HG02763 (cell line): Measurements from ENCODE around the gene IL18R1.

Experiments
- ATAC-seq: cut with Tn5 transposase; IDR thresholded peaks from one replicate; pipeline ENCODE4 v1.9.1; 2021; ENCODE audit warnings: mild to moderate bottlenecking, moderate library complexity; ENCODE audit not compliant: unreplicated experiment

The IL18R1 gene

DNA sequence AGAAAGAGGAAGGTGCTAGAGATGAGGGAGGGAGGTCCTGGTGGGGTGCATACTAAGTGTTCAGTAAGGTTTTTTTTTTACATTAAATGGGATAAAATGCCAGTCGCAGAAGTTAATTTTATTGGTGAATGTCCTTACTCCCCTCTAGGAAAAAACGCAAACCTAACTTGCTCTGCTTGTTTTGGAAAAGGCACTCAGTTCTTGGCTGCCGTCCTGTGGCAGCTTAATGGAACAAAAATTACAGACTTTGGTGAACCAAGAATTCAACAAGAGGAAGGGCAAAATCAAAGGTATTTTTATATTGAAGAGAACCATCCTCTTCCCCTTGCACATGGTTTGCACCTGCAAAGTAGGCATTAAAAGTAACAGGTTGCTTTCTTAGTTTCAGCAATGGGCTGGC, 12.7 kb upstream of the IL18R1 start:
- ATAC-seq, result no peak

DNA sequence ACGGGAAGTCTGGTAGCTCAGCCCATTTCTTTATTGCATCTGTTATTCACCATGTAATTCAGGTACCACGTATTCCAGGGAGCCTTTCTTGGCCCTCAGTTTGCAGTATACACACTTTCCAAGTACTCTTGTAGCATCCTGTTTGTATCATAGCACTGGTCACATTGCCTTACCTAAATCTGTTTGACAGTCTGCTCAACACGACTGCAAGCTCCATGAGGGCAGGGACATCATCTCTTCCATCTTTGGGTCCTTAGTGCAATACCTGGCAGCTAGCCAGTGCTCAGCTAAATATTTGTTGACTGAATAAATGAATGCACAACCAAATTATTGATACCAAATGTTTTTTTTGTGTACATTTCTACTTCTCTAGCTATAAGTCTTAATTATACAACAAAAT, 11.2 kb upstream of the IL18R1 start:
- ATAC-seq, result no peak

DNA sequence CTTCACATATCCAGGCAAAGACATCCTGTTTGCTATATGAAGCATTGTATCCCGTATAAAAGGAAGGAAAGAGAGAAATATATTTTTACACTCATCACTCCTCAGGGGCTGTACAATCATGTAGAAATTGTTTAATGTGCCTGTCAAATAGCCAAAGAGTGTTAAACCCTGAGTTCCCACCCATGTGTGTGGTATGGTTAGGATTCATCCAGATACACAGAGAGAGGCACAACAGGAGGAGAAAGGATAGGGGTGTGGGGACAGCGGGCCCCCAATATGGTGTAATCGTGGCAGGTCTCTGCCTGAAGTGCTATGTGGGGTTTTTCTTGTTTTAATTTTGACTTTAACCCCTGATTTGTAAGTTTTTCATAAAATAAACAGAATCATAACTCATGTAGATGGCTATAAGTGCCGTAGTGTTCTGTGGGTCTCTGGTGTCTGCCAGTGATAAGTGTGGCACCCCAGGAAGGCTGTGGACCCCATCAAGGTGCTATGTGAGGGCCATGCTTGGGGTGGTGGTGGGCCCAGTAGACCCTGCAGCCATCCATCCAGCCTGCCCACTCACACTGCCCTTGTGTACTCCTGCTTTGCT, 10.2 kb upstream of the IL18R1 start:
- ATAC-seq, result no peak

DNA sequence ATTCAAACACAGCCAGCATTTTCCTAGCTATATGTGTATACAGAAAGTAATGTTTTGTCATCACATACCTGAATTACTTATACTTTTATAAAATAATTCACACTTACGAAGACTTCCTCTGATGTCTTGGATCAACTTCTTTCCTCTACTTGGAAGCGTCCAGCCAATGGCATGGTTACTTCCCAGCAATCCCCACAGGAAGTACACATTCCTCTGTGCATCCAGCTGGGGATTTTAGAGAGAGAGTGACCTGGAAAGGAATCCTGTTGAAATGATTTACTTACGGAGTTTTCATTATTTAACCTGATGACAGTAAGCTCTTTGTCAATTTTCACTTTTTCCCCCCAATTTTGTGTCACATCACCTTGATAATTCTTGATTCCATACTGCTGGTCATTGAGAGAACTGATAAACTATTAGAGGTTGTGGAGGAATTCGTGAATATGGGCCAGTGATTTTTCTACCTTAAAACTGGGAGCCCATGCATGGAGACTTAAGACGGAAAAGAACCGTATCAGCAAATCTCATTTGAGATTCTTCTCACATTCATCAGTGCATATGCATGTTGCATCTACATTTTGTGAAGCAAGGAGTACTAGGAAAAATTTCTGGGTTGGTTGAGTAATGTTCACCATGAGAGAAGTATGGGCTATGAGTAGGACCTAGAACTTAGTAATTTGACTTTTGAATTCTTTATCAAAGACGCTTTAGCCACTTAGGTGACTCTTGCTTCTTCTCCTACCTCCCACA, 9.0 kb upstream of the IL18R1 start:
- no peak for ATAC-seq

DNA sequence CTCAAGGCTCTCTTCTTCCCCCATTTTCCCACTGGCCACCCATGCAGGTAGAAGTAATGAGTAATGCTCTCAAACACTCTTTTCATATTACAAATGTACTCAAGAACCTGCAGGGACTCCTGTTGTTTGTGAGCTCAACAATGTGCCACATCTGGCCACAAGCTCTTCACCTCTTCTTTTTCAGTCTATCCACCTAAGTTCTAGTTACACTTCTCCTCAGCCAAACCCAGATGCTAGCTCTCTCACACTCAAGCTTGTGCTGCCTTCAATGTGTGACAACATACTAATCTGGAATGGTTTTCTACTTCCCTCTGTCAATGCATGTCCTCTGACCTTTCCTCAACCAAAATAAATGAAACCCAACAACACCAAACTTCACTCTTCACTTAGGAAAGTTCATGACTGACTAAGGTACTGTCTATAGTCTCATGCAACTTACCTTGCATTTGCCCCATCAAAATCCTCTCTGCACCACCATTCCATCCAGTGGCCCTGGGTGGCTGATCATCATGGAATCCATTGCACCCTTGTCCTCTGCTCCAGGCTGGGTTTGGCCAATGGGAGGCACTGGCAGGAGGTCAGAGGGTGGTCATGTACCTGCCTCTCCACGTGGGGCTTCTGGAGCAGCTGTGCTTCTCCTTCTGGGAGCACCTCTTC, 5.3 kb upstream of the IL18R1 start:
- no peak for ATAC-seq

- ATAC-seq, result no peak
Observed at GRCh38 chr2:102356381-102356712, 751 bp downstream of the IL18R1 start.

GRCh38 chr2:102356741-102357140, 1.1 kb downstream of the IL18R1 start:
- no peak for ATAC-seq

DNA sequence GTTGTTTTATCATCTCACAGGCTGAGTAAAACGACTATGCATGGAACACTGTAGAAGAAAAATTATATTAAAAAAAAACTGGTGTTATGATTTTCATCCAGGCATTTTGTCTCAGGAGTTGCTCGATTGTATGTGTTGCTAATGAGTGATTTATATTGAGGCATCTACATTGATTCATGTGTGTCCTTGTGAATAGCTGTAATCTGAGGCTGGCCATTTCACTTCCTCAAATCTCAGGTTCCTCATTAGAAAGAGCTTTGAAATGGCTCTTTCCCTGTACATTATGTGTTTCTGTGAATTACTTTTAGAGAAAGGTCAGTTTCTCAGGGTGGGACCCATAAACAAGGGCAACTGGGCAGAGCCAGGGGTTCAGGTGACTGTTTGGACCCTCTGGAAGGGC, 2.3 kb downstream of the IL18R1 start:
- ATAC-seq, result no peak

- ATAC-seq, result no peak
Observed at GRCh38 chr2:102358496-102358895, 2.9 kb downstream of the IL18R1 start.

DNA sequence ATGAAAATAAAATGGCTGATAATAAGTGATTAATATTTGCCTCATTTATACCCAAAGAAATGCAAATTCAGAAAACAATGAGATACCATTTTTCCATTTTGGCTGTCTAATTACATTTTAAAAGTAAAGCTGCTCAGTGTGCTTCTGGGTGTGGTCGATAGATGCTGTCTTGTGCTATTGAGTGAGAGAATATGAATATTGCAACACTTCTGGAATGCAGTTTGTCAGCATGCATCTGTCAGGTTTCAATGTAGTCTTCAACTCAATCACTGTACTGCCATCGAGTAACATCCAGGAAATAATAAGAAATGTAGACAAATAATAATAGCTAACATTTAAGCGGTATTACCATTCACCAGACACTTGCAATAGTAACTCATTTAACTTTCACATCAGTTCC, 3.9 kb downstream of the IL18R1 start:
- no peak for ATAC-seq

DNA sequence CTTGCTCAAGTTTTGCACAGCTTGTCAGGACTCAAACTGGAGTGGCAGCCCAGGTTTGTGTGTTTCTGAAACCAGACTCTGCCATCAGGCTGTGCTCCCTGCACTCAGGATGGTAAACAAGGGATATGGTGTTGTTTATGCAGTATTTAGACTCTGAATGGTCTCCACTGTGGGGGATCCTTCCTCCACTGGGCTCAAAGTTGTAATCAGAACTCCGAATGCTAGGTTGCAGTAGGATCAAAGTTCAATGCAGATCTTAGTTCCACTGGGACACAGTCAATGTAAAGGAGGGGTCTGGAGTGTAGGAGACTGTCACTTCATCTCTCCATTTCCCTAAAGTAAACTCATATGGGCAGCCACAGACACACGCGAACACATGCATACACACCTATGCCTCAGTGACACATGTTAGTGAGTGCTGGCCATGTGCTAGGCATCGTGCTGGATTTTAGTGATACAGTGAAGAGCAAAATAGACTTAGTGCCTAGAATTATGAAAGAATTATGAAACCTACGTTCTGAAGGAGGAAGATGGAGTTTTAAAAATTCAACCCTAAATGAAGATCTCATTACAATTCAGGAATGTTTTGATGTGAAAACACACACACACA, 6.1 kb downstream of the IL18R1 start:
- ATAC-seq, result no peak

GRCh38 chr2:102365763-102366162, 10.2 kb downstream of the IL18R1 start:
- no peak for ATAC-seq

- peak; percentile 50 for ATAC-seq
Observed at GRCh38 chr2:102366406-102367112, 11.0 kb downstream of the IL18R1 start.

GRCh38 chr2:102367331-102367971, 11.9 kb downstream of the IL18R1 start:
- peak; percentile 51 for ATAC-seq

DNA sequence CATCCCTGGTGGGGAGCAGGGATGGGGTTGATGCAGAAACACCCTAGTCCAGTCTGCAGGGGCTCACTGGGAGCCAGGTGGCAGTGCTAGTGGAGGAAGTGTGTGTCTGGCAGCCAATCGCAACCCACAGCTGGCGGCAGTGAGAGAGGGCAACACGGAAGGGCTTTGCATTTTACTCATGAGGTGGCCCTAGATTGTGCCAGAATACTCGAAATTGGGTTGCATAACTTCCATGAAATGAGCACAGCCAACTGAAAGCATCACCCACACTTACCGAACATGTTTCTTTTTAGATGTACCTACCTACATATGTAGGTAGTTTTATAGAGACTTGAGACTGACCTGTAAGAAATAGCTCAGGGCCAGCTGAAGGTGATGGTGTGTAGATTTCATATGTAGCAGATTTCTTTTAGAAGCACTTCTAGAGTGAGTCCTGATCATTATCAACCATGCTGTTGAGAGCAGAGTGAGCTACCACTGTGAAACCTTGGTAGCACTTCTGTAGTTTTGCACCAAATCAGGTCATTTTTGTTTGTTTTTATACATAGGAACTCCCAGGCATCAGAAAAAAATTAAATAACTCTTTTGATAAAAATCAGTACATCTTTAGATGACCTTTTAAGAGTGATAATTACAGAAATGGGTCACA, 13.0 kb downstream of the IL18R1 start:
- ATAC-seq, result no peak

DNA sequence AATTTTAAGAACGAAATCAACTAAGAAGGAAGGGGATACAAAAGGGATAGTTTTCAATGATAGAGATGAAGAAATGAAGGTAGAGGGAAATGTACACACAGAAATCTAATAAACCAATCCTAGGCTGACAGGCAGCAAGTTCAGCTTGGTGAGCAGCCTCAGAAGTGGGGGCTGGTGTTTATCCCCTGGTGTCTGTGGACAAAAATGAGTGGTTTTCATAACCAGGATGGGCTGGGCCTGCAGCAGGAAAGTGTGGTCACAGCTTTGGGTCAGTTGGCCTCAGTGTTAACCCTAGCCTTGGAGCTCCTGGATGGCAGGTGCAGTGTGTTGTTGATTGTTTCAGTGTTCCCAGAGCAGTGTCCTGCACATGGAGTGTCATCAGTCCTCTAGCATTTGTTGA, 14.3 kb downstream of the IL18R1 start:
- no peak for ATAC-seq

- no peak for ATAC-seq
Observed at GRCh38 chr2:102376052-102376591, 20.5 kb downstream of the IL18R1 start.

DNA sequence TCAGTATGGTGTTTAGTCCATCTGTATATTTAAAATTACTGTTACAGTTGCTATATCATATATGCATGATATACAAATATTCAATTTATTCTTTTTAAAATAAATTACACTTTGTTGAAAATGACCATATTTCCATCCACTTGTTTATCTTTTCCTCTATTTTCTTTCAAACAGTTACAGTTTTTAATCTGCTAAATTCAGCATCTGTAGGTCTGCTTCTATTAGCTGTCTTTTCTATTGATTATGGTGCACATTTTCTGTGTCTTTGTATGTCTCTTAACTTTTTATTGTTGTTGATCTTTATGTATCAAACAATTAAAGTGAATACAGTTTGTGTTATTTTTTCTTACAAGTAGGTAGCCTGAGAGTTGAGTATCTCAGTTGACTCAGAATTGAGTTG, 28.1 kb downstream of the IL18R1 start:
- ATAC-seq, result no peak

DNA sequence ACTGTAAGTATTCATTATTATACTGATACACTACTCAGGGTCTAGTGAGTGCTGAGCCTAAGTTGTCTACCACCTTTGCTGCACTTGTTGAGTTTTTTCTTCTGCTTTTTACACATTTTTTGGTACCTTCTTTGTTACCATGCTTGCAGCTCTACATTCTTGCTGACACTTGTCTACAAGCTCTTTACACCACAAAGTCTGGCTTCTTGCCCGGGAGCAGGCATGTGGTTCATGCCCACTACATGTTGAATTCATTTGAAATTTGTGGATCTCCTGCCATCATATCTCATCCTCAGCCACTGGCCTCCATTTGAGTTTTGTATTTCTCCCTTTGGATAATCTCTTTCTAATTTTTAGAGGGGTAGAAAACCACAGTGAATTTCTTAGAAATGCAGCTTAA, 29.9 kb downstream of the IL18R1 start:
- ATAC-seq, result no peak

DNA sequence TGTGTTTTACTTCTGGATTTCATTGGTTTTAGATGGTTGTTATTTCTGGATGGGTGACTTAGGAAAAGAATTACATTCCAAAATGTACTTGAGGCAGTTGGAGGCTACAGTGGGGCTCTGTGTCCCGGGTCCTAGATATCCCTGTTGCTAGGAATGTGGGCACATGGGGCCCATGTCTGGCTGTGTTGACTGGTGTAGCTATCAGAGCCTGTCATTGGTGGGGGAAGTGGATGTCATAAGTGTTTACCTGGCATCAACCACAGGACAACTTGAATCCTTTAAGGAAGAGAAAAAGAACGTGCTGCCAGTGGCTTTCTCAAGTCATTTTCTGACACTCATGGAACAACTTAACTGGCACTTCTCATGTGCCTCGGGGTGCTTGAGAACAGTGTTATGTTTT, 30.4 kb downstream of the IL18R1 start:
- ATAC-seq, result no peak
